GM21576 (cell line): ENCODE data around the gene CAMK1.

Experiments
- ATAC-seq: cut with Tn5 transposase; IDR thresholded peaks from one replicate; pipeline ENCODE4 v1.9.1; 2021; ENCODE audit warnings: mild to moderate bottlenecking, moderate library complexity; ENCODE audit not compliant: unreplicated experiment

CAMK1 gene

GRCh38 chr3:9793161-9793781 is 23.5 kb upstream of the CAMK1 start:
- ATAC-seq, result no peak

DNA sequence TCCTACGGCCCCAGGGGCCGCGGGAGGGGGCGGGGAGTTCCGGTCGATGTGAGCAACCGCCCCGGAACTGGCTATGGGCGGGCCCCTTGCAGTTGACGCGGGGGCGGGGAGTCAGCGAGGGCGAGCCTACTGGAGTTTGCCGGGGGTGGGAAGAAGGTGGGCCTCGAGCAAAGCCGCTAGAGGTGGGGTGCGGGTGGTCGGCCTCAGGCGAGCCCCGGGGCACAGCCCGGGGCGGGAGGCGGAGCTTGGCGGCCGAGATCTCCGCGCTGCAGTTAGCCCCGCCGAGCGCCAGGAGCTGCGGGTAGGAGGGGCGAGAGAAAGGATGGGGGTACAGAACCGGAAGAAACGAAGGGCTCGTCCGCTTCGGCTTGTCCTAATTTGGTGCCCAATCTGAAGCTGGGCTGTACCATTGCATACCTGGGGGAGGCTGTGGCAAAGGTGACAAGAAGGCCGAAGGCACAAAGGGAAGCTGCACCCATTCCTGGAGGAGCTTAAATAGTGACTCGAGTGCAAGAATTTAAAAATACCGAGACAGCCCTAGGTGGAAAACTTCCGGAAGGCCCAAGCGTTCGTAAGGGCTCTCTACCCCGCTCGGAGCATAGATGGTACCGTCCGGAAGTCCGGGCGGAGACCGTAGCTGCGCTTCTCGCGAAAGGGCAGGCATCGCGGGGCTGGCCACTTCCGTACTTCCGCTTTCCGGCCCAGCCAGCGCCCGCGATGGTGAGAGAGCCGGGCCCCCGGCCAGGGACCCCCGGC is 22.8 kb upstream of the CAMK1 start, which contains the start of the genes ARPC4 and TADA3:
ARPC4 (plus strand) TSS at position 678 of the 756 bp plus-strand sequence; CDS start at position 718, 40 bp downstream.
TADA3 (minus strand) TSS at position 69 of the 756 bp plus-strand sequence. CDS start 1,007 bp downstream, outside the sequence.
- peak; percentile 80 for ATAC-seq

DNA sequence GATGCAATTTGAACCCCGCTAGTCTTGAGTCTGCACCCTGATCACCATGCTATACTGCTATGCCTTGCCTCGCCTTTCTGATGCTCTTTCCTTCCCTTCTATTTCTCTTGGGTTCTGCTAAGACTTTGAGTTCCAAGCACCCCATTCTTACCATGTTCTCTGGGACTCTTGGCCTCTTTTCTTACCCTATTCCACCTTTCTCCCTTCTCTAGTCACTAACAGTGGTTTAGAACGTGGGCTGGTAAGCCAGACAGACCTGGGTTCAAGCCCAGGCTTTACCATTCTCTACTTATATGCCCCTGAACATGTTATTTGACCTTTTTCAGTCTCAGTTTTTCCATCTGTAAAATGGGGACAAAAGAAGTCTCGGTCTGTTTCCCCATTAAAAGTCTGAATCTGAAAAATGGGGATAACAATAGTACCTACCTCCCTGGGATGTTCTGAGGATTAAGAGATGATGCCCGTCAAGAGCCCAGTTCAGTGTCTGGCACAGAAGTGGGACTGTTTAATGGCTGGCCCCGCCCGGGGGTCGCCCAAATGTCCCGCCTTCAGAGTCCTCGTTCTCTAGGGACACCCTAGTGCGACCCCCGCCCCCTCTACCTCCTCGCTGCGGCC is 22.1 kb upstream of the CAMK1 start:
- ATAC-seq, result no peak

- no peak for ATAC-seq
These were observed 21.4 kb upstream of the CAMK1 start for GRCh38 chr3:9791127-9791526.

- ATAC-seq, result no peak
These were observed 18.0 kb upstream of the CAMK1 start for GRCh38 chr3:9787714-9788113.

DNA sequence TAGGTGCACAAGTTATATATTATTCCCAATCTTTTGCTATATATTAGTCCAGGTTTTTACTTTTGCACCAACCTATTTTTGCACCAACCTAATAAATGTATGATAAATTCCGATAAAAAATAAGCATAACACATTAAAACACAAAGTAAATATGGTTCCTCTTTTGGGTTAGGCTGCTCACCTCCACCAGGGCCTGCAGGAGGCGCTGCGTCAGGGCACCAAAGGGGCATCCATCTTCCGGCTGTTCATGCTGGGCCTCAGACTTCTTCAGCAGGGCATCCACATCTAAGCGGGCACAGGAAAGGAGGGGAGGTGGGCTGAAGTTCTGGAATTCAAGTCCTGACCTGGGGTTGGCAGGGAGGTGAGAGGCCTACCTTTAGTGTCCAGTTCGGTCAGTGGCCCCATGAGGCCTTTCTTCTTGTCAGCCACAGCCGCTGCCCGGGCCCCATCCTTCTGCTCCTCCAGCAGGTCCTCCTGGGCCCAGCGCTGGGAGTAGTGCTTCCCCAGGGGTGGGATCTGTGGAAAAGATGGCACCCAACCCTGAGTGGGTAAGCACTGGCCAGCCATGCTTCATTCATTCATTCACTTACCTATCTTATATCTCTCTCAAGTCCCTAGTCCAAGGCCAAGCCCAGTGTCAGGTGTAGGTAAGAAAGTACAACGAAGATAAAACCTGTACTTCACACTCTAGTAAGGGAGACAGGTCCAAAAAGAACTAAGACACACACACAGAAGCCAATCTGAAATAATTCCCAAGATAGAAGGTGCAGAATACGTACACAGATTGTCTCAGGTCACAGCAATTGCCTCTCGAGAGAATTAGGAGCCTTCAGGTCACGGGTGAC is 17.3 kb upstream of the CAMK1 start:
- ATAC-seq, result no peak

DNA sequence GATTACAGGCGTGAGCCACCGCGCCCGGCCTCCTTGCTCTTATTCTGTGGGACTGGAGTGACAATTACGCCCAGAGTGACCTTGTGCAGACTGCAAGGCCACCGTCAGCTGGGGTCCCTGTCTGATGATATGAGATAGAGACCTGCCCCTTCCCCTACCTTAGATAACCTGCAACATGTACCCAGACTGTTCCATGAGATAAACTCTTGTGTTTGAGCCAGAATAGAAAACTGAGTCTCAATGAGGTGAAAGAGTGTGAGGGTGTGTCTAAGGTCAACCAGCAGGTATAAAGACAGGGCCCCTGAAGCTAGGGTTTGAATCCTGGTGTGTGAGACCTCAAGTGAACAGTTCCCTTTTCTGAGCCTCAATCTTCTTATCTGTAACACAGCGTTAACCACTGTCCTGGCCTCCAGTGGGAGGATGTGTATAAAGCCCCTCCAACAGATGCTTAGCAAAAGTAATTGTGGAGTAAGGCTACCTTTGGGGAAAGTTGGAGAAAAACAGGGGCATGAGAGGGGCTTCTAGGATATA is 16.5 kb upstream of the CAMK1 start:
- ATAC-seq, result no peak

- no peak for ATAC-seq
These were observed 15.9 kb upstream of the CAMK1 start for GRCh38 chr3:9785602-9786001.

GRCh38 chr3:9784965-9785364 is 15.2 kb upstream of the CAMK1 start:
- no peak for ATAC-seq

- no peak for ATAC-seq
These were observed 14.2 kb upstream of the CAMK1 start for GRCh38 chr3:9783954-9784353.

- ATAC-seq, result no peak
These were observed 13.0 kb upstream of the CAMK1 start for GRCh38 chr3:9782770-9783169.

GRCh38 chr3:9781978-9782603 is 12.3 kb upstream of the CAMK1 start:
- no peak for ATAC-seq

- no peak for ATAC-seq
These were observed 11.8 kb upstream of the CAMK1 start for GRCh38 chr3:9781551-9781950.

DNA sequence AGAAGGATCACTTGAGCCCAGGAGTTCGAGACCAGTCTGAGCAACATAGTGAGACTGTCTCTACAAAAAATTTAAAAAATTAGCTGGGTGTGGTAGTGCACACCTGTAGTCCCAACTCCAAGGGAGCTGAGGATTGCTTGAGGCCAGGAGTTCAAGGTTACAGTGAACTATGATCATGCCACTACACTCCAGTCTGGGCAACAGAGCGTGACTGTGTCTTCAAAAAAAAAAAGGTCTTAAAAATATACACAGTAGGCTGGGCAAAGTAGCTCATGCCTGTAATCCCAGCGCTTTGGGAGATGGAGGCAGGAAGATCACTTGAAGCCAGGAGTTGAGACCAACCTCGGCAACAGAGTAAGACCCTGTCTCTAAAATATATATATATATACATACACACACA is 11.2 kb upstream of the CAMK1 start:
- ATAC-seq, result no peak

DNA sequence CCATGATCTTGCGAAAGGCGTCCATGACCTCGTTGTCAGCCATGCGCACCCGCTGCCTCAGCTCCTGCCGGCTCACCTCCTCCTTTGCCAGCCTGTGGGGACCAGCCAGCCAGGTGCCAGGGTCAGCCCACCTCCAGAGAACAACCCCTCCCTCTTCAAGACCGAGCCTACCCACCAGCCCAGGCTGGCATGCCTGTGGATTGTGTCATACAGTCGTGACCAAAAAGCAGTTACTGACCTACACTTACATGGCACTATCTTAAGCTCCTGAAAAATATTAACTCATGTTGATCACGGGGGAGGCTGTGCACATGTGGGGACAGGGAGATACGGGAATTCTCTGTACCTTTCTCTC is 10.7 kb upstream of the CAMK1 start:
- no peak for ATAC-seq

- ATAC-seq, result peak; percentile 46
These were observed 10.1 kb upstream of the CAMK1 start for GRCh38 chr3:9779721-9780457.

DNA sequence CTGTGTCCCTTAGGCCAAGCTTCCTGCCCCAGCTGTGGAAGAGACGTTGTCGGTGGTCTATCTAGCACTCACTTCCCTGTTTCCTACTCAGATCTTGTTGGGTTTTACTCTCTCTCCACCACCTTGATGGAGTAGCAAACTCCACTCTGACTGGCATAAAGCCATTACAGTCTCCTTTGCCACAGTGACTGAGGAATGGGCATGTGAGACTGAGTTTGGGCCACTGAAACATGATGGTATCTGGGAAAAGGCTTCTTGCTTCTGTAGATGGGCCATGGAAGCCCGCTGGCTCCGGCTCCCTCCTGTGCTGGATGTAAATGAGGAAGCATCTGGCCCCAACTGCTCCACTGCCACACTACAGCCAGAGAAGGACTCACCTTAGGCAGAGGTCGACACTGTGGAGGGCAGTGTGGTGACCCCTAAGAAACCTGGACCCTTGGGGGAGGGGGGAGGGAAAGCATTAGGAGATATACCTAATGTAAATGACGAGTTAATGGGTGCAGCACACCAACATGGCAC is 9.4 kb upstream of the CAMK1 start:
- no peak for ATAC-seq

DNA sequence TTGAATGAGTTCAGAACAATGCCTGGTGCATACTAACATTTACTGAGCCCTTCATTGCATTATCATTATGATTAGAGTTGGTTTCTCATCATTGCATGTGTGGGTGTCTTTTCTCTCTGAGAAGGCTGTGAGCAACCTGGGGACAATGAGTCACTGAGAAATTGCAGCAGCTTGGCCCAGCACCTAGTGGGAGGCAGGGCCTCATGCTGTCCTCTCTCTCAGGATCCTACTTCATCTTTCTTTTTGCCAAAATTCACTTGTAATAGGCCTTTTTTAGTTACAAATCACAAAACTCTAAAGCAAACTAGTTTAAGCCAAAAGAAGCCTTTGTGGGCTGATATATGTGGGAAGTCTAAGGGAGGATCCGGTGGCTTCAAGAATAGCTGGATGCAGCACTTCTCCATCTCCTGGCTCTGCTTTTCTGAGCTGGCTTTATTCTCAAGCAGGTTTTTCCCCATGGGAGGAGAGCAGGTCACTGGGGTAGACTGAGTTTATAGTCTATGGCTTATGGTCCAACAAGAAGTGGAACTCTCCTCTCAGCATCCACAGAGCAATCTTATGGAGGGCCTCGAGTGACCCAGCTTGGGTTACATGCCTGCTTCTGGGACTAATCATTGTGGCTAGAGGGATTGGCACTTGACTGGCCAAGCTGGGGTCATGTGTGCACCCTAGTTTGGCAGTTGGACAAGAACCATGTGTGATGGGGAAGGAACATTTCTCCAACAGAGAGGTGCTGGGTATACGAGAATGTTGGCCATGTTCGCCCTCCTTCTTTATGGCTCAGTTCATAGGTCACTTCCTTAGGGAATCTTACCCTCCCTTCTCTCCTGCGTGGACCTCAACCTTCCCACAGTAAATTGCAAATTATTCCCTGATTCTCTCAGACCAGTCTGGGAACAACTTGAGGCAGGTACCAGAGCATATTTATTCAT is 8.7 kb upstream of the CAMK1 start:
- ATAC-seq, result no peak

DNA sequence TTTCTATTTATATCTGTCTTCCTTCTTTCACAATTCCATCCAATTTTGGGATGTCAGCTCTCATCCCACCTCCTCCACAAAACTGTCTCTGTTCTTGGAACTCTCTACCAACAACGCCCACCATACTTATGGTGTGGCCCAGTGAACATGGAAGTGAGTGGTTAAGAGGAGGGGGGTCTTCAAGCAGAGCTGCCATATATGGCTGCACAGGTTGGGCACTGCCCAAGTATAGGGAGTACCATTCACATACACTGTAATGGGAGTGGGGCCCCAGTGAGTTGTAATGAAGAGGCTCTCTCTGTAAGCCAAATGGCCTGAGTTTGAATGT is 7.9 kb upstream of the CAMK1 start:
- no peak for ATAC-seq
